Measurements from ENCODE around the gene TAF1B.

TAF1B gene

GRCh38 chr2:9941196-9941995, 98.1 kb downstream of the TAF1B start:
- DNase-seq (ENCODE audit: low read depth in 2 of 2): peak; percentile 51 to 53

- no peak for DNase-seq (ENCODE audit: low read depth in 2 of 2)
Measured at GRCh38 chr2:9941996-9942390, 98.7 kb downstream of the TAF1B start.

GRCh38 chr2:9944330-9944758, 101.1 kb downstream of the TAF1B start:
- no peak for DNase-seq (ENCODE audit: low read depth in 2 of 2)

DNA sequence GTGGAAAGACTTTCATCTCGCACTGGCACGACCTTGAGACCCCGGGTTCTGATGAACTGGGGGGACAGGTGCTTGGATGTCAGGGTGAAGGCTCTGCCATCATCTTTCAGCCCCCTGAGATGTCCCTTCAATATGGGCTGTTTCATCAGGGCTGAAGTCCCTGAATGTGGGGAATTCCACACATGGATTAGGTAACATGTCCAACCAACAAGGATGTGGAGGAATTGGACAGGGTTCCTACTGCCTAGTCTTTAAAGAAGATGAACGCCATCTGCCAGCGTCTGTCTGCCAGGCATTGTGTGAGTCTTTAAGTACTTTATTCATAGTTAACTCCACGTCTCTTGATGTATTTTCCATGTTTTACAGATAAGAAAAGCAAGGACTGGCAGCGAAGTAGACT, 102.3 kb downstream of the TAF1B start:
- DNase-seq (ENCODE audit: low read depth in 2 of 2): no peak

DNA sequence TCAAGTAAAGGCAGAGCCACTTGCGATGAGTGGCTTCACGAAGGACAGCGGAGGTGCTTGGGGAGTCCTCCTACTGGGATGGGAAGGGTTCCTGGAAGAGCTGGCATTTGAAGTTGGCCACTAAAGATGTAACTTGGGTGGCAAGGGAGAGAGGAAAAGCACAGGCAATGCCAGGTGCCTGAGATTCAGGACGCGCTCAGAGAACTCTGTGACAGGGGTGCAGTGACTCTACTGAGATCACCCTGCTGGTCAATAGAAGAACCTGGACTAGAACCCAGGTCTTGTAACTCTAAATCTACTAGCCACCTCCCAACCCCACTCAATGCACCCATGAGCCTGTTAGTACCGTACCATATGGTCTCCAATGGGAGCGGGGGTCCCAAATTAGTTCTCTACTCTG, 102.8 kb downstream of the TAF1B start:
- DNase-seq (ENCODE audit: low read depth in 2 of 2): no peak

DNA sequence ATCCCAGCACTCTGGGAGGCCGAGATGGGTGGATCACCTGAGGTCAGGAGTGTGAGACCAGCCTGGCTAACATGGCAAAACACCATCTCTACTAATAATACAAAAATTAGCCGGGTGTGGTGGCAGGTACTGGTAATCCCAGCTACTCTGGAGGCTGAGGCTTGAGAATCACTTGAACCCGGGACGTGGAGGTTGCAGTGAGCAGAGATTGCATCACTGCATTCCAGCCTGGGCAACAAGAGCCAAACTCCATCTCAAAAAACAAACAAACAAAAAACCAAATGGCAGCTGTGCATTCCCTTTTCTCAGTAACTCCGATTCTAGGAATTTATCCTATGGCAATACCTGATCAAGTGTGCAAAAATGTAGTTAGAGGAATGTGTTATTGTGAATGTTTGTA, 103.5 kb downstream of the TAF1B start:
- no peak for DNase-seq (ENCODE audit: low read depth in 2 of 2)

GRCh38 chr2:9948721-9949120, 105.4 kb downstream of the TAF1B start:
- no peak for DNase-seq (ENCODE audit: low read depth in 2 of 2)

DNA sequence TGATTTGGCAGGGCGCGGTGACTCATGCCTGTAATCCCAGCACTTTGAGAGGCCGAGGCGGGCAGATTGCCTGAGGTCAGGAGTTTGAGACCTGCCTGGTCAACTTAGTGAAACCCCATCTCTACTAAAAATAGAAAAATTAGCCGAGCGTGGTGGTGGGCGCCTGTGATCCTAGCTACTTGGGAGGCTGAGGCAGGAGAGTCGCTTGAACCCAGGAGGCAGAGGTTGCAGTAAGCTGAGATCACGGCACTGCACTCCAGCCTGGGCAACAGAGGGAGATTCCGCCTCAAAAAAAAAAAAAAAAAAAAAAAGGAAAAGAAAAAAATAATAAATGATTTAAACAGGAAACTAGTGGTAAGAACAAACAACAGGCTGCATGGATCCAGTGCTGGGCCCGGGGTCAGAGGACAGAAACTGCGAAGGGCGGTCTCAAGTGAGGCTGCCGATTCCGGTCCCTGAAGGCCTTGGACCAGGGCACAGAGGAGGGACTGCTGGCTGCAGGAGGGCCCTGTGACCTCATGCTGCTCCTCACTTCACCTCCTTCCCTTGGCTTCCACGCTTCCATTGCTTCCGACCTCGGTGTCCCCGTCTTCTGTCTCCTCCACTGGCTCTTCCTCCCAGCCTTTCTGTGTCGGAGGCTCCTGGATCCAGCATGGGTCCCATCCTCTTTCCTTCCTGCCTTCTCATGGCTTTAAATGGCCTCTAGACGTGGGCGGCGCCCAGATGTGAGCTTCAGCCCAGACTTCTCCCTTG, 106.1 kb downstream of the TAF1B start:
- DNase-seq (ENCODE audit: low read depth in 2 of 2): no peak

DNA sequence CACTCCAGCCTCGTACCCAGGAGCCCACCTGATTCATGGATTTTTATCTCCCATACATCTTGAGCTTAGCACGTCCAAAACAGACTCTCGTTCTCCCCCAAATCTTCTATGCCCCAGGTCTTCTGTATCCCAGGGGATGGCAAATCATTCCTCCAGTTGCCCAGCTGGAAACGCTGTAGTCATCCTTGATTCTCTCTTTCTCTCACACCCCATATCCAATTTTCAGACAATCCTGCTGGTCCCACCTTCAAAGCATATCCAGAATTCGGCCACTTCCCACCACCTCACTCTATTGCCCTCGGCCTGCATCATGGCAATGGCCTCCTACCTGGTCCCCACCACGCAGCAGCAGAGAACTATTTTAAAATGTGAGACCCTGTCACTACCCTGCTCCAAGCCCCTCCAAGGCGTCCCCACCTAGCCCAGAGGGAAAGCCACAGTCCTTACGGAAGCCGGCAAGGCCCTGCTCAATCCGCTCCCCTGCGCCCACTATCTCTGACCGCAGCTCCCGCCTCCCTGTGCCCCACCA, 106.8 kb downstream of the TAF1B start:
- DNase-seq (ENCODE audit: low read depth in 2 of 2): no peak

DNA sequence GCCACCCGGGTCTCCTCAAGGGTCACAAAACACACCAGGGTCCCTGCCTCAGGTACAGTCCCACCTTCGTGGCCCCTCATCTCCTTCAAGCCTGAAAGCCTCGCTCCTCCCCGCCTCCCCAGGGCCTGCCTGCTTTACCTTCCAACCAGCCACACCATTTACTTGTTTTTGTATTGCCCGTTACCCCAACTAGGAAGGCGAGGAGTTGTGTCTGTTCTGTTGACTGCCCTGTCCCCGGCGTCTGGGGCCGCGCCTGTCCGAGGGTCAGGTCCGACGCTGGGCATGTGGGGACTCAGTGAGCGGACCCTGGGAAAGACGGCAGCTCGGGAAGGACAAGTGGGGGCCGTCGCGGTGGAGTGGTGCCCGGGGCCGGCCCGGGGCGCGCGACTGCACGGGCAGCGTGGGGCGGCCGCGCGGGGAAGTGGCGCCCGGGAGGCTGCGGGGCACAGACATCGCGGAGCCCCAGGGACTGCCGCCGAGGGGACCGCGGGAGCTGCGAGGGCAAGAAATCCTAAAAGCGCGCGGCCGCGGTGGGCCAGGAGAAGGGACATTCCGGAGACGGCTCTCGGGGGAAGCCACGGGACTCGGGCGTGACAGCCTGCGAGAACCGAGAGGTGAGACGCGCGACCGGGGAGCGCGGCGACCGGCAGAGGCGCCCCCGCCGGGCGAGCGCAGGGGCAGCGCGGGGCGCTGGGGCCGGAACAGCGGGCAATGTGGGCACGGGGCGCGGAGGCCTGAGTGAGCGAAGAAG, 107.4 kb downstream of the TAF1B start:
- DNase-seq (ENCODE audit: low read depth in 2 of 2): no peak

DNA sequence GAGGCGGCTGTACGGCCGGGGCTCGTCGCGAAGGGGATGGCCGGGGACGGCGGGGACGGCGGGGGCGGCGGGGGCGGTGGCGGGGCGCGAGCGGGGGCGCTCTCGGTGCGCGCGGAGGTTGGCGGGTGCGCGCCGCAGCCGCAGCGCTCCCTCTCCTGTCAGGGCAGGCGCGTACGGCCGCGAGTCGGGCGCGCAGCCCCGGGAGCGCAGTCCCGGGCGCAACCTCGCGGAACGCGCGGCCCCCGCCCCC, 107.9 kb downstream of the TAF1B start:
- DNase-seq (ENCODE audit: low read depth in 2 of 2): no peak

- peak; percentile 75 to 79 for DNase-seq (ENCODE audit: low read depth in 2 of 2)
Measured at GRCh38 chr2:9951522-9952285, 108.4 kb downstream of the TAF1B start, which contains the start of gene GRHL1. Gene GRHL1, plus strand, starts transcription at chr2:9951693. Its CDS starts 141 bp downstream, at chr2:9951834.

DNA sequence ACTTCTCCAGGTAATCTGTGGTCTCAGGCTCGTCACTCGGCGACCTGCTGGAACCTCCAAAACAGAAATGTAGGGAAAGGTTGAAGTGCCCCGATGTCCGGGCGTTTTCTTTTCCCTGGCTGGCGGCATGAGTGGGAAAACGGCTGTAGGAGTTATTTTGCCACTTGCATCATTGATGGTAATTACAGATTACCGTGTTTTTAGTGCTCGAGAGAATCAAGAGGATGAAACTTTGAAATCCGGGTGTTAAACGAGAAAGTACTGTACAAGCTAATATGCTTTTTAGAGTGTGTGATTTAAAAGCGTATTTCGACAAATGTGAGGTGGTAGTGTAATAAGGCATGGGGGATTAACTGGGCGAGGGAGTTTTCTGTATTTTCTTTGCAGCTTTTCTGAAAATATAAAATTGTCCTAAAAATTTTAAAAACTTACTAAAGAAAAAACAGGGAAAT, 109.0 kb downstream of the TAF1B start:
- no peak for DNase-seq (ENCODE audit: low read depth in 2 of 2)

- DNase-seq (ENCODE audit: low read depth in 2 of 2): no peak
Measured at GRCh38 chr2:9952856-9953503, 109.7 kb downstream of the TAF1B start.

- no peak for DNase-seq (ENCODE audit: low read depth in 2 of 2)
Measured at GRCh38 chr2:9954136-9954535, 110.9 kb downstream of the TAF1B start.

DNA sequence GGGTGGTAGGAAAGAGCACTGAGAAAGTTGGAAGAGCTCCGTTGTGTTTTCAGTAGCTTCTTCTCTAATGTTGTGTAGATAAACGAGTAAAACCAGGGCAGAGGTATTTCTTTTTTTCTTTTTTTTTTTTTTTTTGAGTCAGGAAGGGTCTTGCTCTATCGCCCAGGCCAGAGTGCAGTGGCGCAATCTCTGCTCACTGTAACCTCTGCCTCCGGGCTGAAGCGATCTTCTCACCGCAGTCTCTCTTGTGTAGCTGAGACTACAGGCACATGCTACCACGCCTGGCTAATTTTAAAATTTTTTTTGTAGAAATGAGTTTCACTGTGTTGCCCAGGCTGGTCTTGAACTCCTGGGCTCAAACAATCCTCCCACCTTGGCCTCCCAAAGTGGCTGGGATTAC, 114.8 kb downstream of the TAF1B start:
- DNase-seq (ENCODE audit: low read depth in 2 of 2): no peak

DNA sequence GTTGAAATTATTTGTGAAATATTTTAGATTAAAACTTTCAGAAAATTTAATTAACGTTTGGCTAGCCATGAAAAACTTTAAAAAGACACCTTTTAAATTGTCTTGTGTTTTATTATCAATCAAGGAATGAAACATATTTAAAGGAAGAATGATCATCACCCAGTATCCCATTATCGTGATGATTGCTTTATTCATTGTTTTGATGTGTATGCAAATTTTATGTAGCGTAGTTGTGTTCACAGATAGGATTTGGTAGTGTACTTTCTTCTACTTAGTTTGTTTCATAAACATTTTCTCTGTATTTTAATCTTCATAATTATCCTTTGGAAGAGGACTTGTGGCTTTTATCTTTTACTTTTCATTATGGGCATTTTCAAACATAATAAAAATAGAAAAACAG, 116.0 kb downstream of the TAF1B start:
- no peak for DNase-seq (ENCODE audit: low read depth in 2 of 2)

GRCh38 chr2:9961013-9961412, 117.7 kb downstream of the TAF1B start:
- no peak for DNase-seq (ENCODE audit: low read depth in 2 of 2)

GRCh38 chr2:9964334-9964980, 121.2 kb downstream of the TAF1B start:
- no peak for DNase-seq (ENCODE audit: low read depth in 2 of 2)

DNA sequence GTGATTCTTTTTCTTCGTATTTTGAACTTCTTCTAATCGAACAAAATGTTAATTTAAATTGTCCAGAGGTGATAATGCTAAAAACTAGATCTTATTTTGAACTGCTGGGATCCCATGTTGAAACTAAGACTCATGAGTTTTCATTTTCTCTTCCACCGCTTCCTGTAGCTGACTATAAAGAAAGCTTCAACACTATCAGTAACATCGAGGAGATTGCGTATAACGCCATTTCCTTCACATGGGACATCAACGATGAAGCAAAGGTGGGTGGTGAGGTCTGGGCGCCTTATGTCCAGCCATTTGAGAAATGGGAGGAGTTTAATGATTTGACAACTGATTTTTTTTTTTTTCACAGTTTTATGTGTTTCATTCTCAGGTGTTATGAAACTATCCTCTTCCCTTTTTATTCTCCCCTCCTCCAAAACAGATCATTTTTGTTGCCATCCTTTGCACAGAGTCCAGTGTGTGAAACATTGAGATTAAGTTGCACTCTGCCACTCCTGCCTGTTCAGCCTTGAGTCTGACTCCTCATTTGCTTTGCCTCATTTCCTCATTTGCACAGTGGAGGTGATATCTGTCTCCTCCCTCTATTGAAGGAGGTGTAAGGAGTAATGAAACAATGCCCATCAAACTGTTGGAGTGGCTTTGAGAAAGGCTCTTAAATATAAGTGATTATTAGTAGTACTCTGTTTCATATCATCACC, 122.0 kb downstream of the TAF1B start:
- DNase-seq (ENCODE audit: low read depth in 2 of 2): no peak

Data from fibroblast of skin of left biceps (primary cell).